Skeletal muscle cell (primary cell): Measurements from ENCODE around the gene ADGRA1.
"Not testable (repeated sequence)": the region's sequence is repeated elsewhere in the genome, so short reads cannot be mapped to it uniquely, and the experiment has no call there.

Experiments
- DNase-seq: peaks from one replicate; pipeline ENCODE4 v3.0.0-alpha.2; 2010; ENCODE audit warnings: low read depth
- H3K4me3 ChIP-seq: 2 replicates; pipeline ENCODE4 v1.5.1; 2011; ENCODE audit warnings: low read depth, mild to moderate bottlenecking, control low read depth, low read length, moderate library complexity

ADGRA1 gene

DNA sequence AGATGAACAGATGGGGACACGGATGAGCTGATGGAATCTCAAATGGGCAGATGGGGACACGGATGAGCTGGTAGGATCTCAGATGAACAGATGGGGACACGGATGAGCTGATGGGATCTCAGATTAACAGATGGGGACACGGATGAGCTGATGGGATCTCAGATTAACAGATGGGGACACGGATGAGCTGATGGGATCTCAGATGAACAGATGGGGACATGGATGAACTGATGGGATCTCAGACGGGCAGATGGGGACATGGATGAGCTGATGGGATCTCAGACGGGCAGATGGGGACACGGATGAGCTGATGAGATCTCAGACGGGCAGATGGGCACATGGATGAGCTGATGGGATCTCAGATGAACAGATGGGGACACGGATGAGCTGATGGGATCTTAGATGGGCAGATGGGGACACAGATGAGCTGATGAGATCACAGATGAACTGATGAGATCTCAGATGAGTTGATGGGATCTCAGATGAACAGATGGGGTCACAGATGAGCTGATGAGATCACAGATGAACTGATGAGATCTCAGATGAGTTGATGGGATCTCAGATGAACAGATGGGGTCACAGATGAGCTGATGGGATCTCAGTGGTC is 34.1 kb upstream of the ADGRA1 start:
- DNase-seq, H3K4me3 ChIP-seq: not testable (repeated sequence)

DNA sequence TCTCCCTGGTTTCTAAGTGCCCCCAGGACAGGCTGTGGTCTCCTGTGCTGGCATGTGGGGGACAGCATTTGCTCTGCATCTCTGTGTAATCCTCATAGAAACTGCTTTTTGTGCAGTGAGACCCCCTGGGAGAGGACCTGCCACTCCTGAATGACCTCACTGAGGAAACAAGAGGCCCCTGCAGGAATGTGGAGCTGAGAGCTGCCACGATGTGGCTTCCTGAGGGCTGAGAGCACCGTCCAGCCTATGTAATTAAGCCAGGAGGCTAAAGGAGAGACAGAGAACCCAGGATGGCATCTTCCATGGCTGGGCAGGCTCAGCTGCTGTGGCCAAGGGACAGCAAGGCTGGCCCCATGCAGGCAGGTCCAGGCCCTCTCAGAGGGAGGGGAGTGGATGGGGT is 32.3 kb upstream of the ADGRA1 start:
- H3K4me3 ChIP-seq = no peak overlapping the region
- DNase-seq = no peak

DNA sequence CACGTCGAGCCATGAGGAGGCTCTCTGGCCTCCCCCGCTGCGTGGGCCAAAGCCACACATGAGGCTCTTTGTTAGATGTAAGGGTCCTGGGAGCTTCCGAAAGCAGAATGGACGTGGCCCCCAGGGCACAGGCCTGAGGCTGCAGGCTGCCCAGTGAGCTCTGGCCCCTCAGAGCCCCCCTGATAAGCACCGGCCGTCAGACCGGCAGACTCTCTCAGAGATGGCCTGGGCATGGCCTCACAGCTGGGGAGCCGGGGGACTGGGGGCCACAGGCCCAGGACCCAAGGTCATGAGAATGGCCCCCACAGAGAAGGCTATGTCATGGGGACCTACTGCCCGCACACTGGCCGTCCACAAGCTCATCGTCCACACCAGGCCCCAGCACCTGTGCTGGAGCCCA is 31.7 kb upstream of the ADGRA1 start:
- DNase-seq = no peak

DNA sequence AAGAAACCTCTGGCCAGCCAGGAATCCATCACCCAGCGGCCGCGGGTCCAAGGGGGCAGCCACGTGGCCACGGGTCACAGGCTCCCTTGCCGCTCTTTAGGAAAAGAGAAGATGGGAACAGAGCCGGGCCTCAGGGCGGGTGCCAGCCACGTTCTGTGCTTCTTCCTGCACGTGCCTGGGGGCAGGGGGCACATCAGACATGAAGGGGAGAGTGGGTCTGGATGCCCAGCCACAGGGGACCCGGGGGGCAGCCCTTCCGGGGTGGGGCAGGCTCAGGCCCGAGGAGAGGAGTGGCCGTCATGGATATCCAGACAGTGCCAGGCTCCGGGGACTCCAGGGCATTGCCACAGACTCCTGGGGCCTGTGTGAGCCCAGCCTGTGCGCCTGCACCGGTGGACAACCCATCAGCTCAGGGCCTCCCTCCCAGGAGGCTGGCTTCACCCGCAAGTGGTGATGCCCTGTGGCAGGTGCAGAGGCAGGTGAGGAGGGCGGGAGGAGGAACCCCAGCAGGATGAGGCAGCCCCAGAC is 31.0 kb upstream of the ADGRA1 start:
- DNase-seq = no peak
- H3K4me3 ChIP-seq = no peak overlapping the region

More for the DNA sequence above, 31.7 kb upstream of the ADGRA1 start:
- H3K4me3 ChIP-seq = no peak overlapping the region

DNA sequence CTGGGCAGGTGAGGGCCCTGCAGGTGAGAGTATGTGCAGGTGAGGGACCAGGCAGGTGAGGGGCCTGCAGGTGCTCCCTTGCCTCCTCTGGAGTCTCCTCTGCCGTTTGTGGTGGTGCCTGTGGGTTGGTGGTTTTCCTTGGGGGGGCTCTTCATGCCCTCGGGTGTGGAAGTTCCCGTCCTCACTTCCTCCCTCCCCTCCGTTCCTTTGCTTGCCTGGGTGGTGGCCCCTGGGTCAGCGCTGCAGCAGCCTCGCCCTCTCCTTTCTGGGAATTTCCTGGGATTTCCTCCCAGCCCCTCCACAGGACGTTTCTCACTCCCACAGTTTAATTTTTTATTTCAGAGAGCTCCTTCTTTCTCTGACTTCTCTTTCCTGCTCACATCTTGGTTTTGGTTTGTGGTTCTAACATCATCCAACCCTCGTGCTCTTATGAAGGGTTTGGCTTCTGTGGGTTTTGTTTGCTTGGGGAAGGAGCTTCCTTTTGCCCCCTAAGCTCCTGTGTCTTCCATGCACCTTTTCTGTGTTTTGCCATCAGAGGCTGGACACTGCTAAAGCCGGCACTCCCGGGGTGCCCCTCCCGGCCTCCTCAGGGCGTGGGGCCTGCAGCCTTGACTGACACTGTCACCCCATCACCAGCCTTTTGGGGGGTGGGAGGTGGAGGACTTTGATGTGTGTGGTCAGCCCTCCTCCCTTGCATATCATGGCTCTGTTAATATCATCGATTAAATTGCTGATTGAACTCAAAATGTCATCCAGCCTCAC is 29.2 kb upstream of the ADGRA1 start:
- H3K4me3 ChIP-seq = no peak overlapping the region
- DNase-seq = no peak

DNA sequence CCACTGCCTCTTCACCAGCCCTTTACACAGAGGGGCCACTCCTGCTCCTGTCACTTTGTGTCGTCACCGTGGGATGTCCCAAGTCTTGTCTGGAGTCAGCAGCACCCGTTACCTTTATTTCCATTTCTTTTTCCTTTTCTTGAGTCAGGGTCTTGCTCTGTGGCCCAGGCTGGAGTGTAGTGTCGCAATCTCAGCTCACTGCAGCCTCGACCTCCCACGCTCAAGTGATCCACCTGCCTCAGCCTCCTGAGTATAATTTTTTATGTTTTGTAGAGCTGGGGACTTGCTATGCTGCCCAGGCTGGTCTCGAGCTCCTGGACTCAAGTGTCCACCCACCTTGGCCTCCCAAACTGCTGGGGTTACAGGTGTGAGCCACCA is 28.6 kb upstream of the ADGRA1 start:
- H3K4me3 ChIP-seq = no peak overlapping the region
- no peak for DNase-seq

DNA sequence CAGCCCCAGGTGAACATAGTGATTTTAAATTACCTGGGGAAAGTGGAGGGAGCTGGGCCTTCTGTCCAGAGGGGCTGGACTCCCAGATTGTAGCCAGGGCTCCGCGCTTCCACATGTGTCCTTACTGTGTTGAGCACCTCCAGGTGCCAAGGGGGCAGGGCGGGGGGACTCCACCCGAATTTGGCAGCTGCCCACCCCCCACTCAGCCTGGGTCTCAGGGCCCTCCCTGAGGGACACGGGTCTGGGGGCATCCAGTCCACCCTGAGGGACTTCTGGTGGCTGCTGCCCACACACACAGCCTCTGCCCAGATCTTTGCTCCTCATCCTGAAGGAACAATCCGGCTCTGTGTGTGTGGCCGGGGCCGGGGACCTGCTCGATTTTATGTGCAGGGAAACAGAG is 28.2 kb upstream of the ADGRA1 start:
- H3K4me3 ChIP-seq = no peak overlapping the region
- DNase-seq = no peak

DNA sequence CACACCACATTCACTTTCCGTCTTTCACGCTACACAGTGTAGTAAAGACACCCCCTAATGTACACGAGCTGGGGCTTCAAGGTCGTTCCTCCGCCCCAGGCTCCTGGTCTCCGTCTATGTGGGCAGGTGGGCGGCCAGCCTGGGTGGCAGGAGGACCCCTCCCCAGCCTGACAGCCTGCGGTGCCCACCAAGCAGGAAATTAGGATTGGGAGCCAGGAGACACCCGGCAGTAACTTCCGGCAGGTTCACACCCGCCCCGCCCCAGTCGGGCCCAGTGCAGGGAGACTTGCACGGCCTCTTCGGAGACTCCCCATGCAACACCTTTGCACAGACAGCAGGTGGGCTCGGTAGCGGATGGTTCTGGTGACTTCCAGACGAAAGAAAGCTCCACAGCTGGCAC is 27.7 kb upstream of the ADGRA1 start:
- DNase-seq = no peak

DNA sequence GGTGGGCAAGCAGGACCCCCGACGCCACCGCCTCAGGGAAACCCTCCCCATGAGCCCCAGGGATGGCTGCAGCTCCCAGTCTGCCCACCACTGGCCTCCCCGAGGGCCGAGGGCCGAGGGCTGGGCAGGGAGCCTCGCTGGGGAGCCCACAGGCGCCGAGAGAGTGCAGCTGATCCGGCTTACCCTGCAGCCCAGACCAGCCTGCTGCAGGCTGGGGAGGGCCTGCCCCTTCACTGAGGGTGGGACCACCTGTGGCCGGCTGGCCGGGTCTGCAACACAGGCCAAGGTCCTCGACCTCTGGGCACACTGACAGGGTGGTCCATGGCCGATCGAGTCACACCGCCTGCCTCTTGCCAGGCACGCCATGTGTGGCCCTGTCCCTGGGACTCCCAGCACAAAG is 27.3 kb upstream of the ADGRA1 start:
- H3K4me3 ChIP-seq = no peak overlapping the region
- no peak for DNase-seq

More for the DNA sequence above, 27.7 kb upstream of the ADGRA1 start:
- no peak overlapping the region for H3K4me3 ChIP-seq

DNA sequence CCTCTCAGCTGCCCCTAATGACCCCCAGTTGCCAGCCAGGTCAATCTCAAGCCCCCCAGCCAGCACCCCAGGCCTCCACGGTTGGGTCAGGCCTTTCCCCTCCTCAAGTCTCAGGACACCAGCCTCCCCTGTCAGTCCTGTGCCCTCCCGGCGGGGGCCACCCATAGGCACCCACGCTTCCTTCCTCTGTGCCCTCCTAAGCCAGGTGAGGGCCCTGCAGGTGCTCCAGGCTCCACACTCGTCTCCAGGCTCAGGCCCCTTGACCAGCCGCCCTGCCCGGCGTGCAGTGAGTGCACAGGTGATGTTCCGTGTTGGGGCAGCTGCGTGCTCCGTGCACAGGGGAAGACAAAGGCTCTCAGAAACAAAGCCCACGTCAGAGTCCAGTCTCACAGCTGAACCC is 26.8 kb upstream of the ADGRA1 start:
- H3K4me3 ChIP-seq = no peak overlapping the region
- DNase-seq = no peak

DNA sequence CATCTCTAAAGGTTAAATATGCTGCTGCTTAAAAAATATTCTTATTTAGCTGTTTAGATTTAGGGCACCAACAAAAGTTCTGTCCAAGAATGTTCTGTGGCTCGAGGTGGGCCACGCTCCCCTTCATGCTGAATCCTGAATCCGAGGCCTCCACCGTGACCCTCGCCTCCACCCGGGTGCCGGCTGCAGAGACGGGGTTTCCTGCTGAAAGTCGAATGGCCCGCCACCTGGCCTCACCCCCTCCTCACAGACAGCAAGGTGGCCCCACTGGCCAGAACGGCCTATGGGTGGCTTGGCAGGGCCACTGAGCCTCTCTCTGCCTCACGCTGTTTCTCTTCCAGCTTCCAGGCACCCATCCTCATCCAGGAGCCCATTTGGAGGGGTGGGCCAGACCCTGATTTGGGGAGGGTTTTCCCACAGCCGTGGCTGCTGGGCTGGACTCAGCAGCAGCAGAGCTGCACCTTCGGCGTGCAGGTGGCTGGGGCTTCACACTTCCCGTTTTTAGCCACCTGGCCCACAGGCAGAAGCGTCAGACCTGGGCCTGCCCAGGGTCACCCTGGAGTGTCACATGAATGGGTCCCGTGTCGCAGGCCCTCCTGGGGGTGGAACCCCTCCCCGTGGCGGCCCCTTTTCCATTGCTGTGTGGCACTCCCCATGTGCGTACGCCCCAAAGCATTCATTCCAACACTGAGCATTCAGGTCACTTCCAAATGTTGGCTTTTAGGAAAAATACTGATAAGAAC is 26.3 kb upstream of the ADGRA1 start:
- no peak overlapping the region for H3K4me3 ChIP-seq
- DNase-seq = no peak

DNA sequence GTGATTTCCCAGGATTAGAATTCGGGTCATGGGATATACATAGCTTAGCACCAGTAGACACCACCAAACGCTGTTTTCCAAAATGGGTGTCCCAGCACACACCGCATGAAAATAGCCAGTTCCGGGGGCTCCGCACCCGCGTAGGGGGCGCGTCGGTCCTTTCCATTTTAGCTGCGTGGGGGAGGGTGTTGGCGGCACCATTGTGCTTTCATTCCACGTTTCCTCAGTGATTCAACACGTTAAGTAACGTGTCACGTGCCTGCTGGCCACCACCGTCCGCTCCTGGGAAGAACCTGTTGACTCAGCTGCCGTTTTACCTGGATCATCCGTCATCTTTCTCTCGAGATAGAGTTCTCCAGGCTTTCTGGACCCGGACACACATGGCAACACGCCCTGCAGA is 25.6 kb upstream of the ADGRA1 start:
- H3K4me3 ChIP-seq = no peak overlapping the region
- DNase-seq = no peak

DNA sequence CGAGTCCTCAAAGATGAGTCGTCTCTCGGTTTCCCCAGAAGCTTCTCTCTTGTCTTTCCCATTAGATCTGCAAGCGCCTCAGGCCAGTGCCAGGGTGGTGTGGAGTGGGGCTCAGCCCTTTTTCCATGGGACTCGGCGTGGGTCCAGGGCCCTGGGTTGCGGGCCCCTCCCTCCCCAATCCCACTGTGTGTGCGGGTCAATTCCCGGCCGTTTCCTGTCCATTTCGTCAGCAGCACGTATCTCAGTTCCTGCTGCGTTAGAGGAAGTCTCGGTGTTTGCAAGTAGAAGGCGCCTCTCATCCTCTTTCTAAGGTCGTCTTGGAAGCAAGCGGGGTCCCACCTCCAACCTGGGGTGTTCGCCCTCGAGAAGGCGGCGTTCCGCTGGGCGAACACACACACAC is 25.1 kb upstream of the ADGRA1 start:
- DNase-seq = no peak
- H3K4me3 ChIP-seq = no peak overlapping the region

DNA sequence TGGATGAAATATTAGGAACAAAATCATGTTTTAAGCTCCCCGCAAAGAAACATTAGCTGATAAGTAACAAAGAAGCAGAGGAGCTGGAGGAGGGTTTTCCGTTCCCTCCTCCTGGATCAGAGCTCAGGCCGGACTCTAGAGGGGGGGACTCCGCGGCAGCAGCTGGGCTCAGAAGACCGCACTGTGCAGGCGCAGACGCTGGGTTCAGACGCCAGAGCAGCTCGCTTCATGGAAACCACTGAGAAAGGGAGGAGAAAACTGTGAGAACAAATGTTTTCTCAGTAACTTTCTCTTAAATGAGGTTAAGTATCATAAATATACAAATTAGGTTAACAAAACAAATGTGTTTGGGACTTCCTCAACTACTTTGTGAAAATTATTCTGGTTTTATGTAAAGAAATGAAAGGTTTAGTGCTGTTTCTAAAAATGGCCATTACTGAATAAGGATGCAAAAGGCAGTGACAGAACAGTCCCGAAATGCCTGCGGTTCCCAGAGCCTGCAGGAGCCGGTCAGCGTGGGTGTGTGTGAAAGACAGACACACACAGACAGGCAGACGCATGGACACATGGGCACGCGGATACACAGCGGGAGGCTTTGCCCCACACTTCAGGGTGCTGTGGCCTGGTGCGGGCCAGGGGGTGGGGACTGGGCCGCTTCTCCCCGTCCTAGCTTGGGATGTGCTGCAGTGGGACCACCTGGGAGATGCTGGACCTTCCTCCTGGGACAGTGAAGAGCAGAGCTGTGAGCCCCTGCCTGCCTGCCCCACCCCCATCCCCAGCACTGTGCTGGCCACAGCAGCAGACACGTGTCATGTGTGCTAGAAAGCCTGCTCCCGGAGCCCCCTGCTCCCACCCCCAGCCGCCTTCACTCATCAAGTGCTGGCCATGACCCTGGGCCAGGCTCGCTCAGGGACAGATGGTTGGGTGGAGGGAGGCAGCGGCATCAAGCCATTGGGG is 20.3 kb upstream of the ADGRA1 start:
- no peak overlapping the region for H3K4me3 ChIP-seq
- no peak for DNase-seq

DNA sequence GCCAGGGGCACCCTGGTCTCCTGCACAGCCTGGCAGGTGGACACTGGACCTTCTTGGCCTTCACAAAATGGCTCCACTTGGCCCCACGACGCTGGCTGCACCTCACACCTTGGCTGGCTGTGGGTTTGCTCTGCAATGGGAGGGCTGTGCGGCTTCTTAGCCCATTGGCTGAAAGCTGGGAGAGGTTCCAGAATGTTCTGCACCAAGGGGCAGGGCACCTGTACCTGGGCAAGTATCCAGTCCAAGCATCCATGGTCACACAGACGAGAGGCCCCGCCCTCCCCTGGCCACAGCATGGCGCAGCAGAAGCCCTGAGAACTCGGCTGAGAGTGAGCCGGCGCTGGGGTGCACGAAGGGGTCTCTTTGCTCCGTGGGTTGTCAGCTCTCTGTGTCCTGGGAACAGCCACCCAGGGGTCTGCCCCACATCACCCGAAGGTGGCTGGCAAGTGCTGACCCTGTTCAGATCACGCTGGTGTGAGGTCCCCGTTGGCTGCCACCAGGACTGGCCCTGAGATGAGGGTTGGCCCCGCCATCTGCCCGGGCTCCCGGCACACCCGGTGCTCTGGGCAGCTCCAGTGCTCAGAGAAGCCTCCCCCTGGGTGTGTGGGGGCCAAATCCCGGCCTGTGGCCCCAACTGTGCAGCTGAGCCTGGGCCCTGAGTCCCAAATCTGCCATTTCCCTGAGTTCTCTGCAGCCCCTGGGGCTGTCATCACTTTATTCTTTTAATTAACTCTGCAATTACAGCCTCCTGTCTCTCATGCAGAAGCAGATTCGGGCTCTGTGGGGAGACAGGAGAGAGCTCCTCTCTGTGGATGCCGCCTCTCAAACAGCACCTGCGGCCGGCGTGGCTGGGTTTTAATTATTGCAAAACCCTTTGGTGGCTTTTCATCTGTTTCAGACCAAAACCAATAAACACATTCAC is 19.4 kb upstream of the ADGRA1 start:
- DNase-seq = no peak
- no peak overlapping the region for H3K4me3 ChIP-seq

DNA sequence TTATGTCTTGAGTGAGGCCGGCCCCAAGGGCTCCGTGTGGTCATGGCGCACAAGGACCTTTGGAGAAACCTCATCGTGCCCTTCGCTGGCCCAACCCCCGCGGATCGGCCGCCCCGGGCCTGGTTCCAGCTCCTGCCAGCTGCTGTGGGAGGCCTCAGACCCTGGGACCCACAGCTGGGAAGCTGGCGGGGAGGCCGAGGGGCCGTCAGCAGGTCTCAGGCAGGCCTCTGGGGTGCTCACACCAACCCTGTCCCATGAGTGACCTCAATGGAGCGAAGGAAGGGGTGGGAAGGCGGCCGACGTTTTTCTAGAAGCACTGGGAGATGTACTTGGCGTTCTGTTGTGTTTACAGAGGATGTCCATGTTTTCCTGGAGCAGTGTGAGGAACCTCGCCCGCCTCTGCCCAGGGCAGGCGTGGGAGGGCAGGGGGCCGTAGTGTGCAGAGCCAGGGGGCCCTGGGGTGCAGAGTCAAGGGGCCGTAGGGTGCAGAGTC is 18.6 kb upstream of the ADGRA1 start:
- DNase-seq = no peak
- H3K4me3 ChIP-seq = no peak overlapping the region

DNA sequence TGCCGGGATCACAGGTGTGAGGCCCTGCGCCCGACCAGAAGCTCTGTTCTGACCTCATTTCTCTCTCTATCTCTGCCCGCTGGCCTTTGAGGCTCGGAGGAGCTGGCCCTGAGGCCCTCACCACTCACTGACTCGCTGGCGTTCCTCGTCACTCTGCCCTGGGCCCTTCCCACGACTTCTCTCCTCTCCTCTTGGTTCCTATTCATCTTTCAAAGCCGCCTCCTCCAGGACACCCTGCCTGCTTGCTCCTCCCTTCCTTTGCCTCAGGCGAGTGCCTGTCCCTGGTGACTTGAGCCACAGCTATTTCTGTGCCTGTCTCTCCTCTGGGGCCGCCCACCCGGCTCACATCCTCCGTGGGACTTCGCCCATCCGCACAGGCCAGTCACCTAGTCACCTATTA is 17.3 kb upstream of the ADGRA1 start:
- no peak for DNase-seq

DNA sequence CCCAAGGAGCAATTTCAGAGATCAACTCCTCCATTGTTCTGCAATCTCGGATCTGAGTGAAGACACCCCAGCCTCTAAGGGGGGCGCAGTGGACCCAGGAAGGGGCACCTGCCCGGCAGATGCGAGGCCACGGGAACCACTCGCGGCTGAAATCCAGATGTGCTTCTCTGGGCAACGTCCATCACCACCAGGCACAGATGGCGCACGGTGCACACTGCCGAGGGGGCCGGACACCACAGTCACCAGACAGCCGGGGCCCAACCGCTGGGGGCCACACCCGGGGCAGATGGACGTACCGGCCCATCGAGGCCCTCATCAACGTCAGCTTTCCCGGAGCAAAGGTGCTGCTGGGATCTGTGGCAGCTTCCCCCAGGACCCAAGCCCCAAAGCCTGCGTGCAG is 16.9 kb upstream of the ADGRA1 start:
- no peak for DNase-seq

More for the DNA sequence above, 17.3 kb upstream of the ADGRA1 start:
- no peak overlapping the region for H3K4me3 ChIP-seq

More for the DNA sequence above, 16.9 kb upstream of the ADGRA1 start:
- H3K4me3 ChIP-seq = no peak overlapping the region
